Endothelial cell (in vitro differentiated cells): ENCODE results near the gene MAST1. TPM values are rescaled to one million over a fixed set of nuclear protein-coding genes. Genes with fewer than 3 reads are reported as not detected.

Experiments
- DNase-seq: peaks from one replicate; pipeline ENCODE4 v3.0.0; 2021; ENCODE audit warnings: low spot score
- H3K27ac Mint-ChIP-seq: one replicate; pipeline ENCODE4 v1.8.0; 2021; ENCODE audit warnings: mixed read lengths, inconsistent platforms; ENCODE audit not compliant: unreplicated experiment
- H3K27me3 Mint-ChIP-seq: one replicate; pipeline ENCODE4 v1.8.0; 2021; ENCODE audit warnings: mild to moderate bottlenecking, moderate library complexity, mixed read lengths, inconsistent platforms; ENCODE audit not compliant: unreplicated experiment
- H3K36me3 Mint-ChIP-seq: one replicate; pipeline ENCODE4 v1.8.0; 2021; ENCODE audit warnings: mild to moderate bottlenecking, low read depth, mixed read lengths, inconsistent platforms; ENCODE audit not compliant: unreplicated experiment
- H3K4me1 Mint-ChIP-seq: one replicate; pipeline ENCODE4 v1.8.0; 2021; ENCODE audit warnings: mild to moderate bottlenecking, mixed read lengths, inconsistent platforms; ENCODE audit not compliant: unreplicated experiment
- H3K4me3 Mint-ChIP-seq: one replicate; pipeline ENCODE4 v1.8.0; 2021; ENCODE audit warnings: mild to moderate bottlenecking, mixed read lengths, inconsistent platforms; ENCODE audit not compliant: unreplicated experiment
- H3K9me3 Mint-ChIP-seq: one replicate; pipeline ENCODE4 v1.8.0; 2021; ENCODE audit warnings: mixed read lengths, inconsistent platforms; ENCODE audit not compliant: unreplicated experiment
- total RNA-seq: library from RNA; stranded (reverse); fragmentation: NEBNext Ultra II Directional; extraction: Animal tissue kit (Norgen Biotek cat#: 25700); gene quantifications from one replicate; pipeline ENCODE4 v1.2.1, GENCODE V29; 2021; ENCODE audit not compliant: unreplicated experiment
- TF ChIP-seq, protein P1 (sequence below): fragments of 200-600 bp; sonication (generic); IDR thresholded peaks from one replicate; pipeline ENCODE4 v1.5.0; 2021; ENCODE audit warnings: antibody characterized with exemption; ENCODE audit not compliant: unreplicated experiment

The MAST1 gene
- total RNA-seq, 1 donor from 2014 or later: 4.1 TPM

DNA sequence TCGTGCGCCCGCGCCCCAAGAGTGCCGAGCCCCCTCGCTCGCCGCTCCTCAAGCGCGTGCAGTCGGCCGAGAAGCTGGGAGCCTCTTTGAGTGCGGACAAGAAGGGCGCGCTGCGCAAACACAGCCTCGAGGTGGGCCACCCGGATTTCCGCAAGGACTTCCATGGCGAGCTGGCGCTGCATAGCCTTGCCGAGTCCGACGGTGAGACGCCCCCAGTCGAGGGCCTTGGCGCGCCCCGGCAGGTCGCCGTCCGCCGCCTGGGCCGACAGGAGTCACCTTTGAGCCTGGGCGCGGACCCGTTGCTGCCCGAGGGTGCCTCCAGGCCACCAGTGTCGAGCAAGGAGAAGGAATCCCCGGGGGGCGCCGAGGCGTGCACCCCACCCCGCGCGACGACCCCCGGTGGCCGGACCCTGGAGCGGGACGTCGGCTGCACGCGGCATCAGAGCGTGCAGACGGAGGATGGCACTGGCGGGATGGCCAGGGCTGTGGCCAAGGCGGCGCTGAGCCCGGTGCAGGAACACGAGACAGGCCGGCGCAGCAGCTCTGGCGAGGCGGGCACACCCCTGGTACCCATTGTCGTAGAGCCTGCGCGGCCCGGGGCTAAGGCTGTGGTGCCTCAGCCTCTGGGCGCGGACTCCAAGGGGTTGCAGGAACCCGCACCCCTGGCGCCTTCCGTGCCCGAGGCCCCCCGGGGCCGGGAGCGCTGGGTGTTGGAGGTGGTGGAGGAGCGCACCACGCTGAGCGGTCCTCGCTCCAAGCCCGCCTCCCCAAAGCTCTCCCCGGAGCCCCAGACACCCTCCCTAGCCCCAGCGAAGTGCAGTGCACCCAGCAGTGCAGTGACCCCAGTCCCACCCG is 35.8 kb downstream of the MAST1 start:
- no peak for DNase-seq
- H3K27ac Mint-ChIP-seq: no peak overlapping the region
- peaks cover 12% of the 10 kb centered on the region for H3K36me3 Mint-ChIP-seq
- H3K27me3 Mint-ChIP-seq: peaks cover 3% of the 10 kb centered on the region
- no peaks in the 10 kb centered on the region for H3K9me3 Mint-ChIP-seq
- no peak overlapping the region for H3K4me3 Mint-ChIP-seq
- TF ChIP-seq, protein P1, sequence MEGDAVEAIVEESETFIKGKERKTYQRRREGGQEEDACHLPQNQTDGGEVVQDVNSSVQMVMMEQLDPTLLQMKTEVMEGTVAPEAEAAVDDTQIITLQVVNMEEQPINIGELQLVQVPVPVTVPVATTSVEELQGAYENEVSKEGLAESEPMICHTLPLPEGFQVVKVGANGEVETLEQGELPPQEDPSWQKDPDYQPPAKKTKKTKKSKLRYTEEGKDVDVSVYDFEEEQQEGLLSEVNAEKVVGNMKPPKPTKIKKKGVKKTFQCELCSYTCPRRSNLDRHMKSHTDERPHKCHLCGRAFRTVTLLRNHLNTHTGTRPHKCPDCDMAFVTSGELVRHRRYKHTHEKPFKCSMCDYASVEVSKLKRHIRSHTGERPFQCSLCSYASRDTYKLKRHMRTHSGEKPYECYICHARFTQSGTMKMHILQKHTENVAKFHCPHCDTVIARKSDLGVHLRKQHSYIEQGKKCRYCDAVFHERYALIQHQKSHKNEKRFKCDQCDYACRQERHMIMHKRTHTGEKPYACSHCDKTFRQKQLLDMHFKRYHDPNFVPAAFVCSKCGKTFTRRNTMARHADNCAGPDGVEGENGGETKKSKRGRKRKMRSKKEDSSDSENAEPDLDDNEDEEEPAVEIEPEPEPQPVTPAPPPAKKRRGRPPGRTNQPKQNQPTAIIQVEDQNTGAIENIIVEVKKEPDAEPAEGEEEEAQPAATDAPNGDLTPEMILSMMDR: no peak
- no peaks in the 10 kb centered on the region for H3K4me1 Mint-ChIP-seq

DNA sequence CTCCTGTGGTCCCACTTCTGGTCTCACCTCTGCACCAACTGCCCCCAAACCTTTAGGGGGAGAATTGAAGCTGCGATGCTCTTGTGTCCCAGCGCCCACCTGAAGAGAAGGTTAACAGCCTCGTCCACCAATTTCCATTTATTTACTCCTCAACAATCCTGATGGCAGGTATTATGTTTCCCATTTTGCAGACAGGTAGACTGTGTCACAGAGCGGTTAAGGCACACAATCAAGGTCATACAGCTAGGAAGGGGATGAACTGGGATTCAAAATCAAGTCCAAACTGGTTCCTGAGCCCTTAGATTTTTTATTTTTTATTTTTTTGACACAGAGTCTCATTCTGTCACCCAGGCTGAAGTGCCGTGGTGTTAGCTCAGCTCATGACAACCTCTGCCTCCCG is 36.8 kb downstream of the MAST1 start:
- DNase-seq: no peak
- Mint-ChIP-seq H3K27ac (no peak overlapping the region), H3K9me3 (no peaks in the 10 kb centered on the region), H3K36me3 (peaks cover 12% of the 10 kb centered on the region), H3K4me3 (no peak overlapping the region), H3K27me3 (peaks cover 3% of the 10 kb centered on the region), H3K4me1 (no peaks in the 10 kb centered on the region)
- TF ChIP-seq, protein P1: no peak

DNA sequence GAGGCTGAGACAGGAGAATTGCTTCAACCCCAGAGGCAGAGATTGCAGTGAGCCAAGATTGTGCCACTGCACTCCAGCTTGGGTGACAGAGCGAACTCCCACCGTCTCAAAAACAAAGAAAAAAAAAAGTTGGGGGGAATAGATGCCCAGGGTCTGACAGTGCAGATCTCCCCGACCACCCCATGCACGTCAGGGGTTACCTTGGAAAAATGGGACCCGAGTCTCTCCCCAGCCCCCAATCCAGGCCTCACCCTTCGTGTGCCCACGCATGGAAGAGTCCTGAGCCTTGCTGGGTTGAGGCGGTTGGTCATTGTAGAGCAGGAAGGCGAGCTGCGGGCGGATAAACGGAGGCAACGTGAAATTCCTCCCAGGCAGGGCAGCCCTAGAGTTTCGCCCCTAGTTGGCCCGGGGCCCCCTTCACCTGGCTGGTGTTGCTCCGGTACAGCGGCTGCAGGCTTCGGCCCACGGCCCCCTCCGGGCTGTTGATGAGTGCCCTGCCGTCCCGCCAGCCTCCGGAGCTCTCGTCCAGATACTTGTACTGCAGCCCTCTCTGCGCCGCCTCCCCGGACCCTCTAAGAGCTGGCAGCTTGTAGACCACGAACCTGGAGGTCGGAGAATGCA is 42.3 kb downstream of the MAST1 start:
- DNase-seq: peak; percentile 37
- TF ChIP-seq, protein P1: no peak
- H3K9me3 Mint-ChIP-seq: no peaks in the 10 kb centered on the region
- H3K4me3 Mint-ChIP-seq: peak overlapping the region; percentile 88
- peaks cover 3% of the 10 kb centered on the region for H3K36me3 Mint-ChIP-seq
- H3K27me3 Mint-ChIP-seq: peaks cover 7% of the 10 kb centered on the region
- no peaks in the 10 kb centered on the region for H3K4me1 Mint-ChIP-seq
- no peak overlapping the region for H3K27ac Mint-ChIP-seq

DNA sequence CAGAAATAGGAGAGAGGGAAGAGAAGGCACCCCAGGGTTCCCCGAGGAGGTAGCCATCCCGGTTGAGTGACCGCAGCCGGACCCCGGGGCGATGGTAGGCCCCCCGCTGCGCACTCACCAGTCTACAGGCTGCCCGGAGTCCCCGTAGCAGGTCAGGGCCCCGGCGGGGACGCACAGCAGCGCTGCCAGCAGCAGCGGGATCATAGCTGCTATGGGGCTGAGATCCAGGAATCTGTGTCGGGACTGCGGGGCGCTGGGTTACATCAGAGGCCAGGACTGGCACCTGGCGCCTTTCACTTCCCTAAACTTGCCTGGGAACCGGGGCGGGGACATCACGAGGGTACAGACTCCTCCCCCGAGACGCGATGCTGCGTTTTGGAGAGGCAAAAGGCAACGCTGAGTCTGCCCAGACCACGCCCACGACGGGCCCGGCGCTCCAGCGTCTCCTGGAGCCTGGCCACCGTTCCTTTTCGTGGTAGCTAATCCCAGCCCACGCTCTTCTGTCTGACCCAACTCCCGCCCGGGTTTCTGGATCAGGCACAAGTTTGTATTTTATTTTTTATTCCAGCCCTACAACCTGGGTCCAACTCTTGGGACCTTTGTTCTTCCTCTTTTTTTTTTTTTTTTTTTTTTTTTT is 43.0 kb downstream of the MAST1 start, which contains the start of gene DNASE2:
TSS of gene DNASE2 (minus strand) at position 278 of the 637 bp plus-strand sequence. CDS start at position 204, 74 bp downstream.
- peak; percentile 70 for DNase-seq
- H3K4me1 Mint-ChIP-seq: peaks cover under 1% of the 10 kb centered on the region
- no peak within 1 kb of the TSS for H3K27ac Mint-ChIP-seq
- no peaks in the 10 kb centered on the region for H3K9me3 Mint-ChIP-seq
- H3K4me3 Mint-ChIP-seq: peak within 1 kb of the TSS; percentile 88
- peaks cover 3% of the 10 kb centered on the region for H3K36me3 Mint-ChIP-seq
- TF ChIP-seq, protein P1: no peak
- peaks cover 7% of the 10 kb centered on the region for H3K27me3 Mint-ChIP-seq
